Stimulated activated naive CD4-positive, alpha-beta T cell (primary cell): ENCODE results near the gene CATSPER3.
A peak's percentile ranks its signal among the peaks of the same experiment; 100 is the strongest.

Source experiments
- DNase-seq, 6 experiments: peaks; one replicate each; lab custom pipeline; 2025; lab: John Stamatoyannopoulos, UW

The CATSPER3 gene

GRCh38 chr5:135030123-135030955 lies 62.6 kb downstream of the CATSPER3 start:
- DNase-seq: no peak

GRCh38 chr5:135030956-135031812 lies 63.5 kb downstream of the CATSPER3 start:
- peak in 1 of 6 experiments; percentile 24 for DNase-seq

DNA sequence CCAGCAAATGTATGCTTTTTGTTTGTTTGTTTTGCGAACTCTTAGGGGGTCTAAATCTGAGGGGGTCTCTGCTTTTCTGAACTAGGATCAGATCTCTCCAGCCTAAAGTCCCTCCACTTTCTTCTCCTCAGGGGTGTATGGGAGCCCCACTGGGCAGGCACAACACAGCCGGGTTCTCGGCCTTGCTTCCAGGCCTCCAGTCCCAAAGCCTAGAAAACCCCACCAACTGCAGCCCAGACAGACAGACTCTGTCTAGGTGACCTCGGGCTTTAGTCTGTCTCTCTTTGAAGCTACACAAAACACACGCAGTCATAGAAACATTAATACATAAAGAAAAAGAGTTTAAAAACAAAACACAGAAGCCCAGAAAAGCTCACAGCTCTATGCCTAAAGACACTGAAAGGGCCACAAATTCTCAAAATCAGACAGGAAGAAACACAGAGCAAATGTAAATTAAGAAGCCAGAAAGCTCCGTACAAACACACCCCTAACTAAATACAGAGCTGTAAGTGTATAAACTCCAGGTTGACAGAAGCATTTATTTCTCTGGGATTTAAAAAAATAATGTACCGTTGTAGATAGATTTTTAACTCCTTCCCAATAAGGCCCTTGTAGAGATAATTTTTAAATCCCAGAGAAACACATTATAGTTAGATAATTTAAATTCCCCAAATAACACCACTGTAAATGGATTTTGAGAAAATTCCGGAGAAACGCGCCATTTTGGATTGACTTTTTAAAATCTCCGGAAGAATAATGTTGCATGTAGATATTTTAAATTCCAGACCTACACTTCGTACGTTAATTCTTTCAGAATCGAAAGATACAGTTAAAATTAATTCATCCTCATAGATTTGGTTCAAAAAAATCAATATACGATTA lies 64.3 kb downstream of the CATSPER3 start:
- peak in 1 of 6 experiments; percentile 24 for DNase-seq

- peak in 1 of 6 experiments; percentile 14 for DNase-seq
These were observed 64.9 kb downstream of the CATSPER3 start for GRCh38 chr5:135032695-135032998.

GRCh38 chr5:135032999-135033861 lies 65.5 kb downstream of the CATSPER3 start:
- DNase-seq: peak in 2 of 6 experiments; percentile 8 to 49

- DNase-seq: no peak
These were observed 66.2 kb downstream of the CATSPER3 start, which contains the start of gene PITX1 for GRCh38 chr5:135033901-135034235. Gene PITX1 (minus strand): TSS chr5:135034228. CDS start chr5:135033881, 347 bp downstream.

DNA sequence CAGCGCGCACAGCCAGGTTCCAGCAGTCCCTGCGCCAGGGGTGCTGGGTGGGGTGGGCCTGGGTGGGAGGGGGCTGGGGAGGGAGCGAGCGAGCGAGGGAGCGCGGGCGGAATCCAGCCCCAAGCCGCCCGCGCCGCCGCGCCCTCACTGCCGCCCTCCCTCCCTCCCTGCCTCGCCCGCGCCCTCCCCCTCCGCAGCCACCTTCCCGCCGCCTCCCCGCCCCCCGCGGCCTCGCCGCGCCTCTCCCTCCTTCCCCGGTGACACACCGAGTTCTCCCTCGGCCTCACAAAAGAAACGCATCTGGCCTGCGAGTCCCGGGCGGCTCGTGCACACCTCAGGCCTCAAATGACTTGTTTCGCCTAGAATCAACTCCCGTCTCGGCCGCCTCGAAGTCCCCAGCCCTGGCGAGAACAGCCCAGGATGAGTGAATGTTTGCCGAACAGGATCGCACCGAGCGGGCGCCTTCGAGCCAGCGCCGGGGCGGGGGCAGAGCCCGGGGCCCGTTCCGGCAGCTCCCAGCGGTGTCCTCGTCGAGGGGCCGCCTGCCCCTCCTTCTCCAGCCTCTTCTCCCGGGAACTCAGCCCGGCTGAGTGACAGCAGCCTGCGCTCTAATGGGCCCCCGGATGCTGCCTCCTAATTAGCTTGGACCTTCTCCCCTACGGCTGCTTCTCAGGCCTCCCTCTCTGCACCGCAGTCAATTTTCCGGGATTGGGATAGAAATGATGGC lies 66.7 kb downstream of the CATSPER3 start:
- DNase-seq: peak in 3 of 6 experiments; percentile 2 to 25 (median 10)

DNA sequence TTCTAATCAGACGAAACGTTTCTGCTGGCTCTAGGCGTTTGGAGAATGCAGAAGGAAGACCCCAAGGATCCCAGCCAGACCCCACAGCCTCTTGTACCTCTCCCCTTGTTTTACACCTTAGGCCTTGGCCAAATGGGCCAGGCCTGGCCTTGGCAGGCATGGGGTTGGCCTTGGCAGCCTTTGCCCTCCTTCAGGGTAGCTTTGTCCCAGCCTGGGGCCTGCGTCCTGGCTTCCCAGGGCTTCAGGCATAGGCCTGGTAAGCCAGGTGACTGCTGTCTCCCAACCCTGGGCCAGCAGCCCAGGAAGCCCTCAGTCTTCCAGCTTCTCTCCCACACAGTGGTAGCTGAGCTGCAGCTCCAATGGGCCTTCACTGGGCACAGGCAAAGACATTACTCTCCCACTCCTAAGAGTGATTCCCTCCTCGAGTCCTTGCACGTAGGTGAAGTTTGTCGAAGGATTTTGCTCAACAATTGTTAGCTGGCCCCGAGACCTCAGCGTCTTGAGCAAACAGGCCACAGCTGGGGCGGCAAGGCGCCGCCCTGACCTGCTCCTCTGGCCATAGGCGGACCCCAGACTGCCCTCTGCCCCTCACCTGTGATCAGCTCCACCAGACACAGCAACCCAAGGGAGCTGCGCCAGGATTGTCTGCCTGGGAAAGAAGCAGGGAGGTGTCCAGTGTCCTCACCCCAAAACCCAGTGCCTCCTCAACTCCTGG lies 67.4 kb downstream of the CATSPER3 start:
- peak in 1 of 6 experiments; percentile 25 for DNase-seq

- DNase-seq: no peak
These were observed 67.9 kb downstream of the CATSPER3 start for GRCh38 chr5:135035678-135036030.

- DNase-seq: peak in 1 of 6 experiments; percentile 1
These were observed 68.7 kb downstream of the CATSPER3 start for GRCh38 chr5:135036405-135036804.

GRCh38 chr5:135037519-135038204 lies 70.0 kb downstream of the CATSPER3 start:
- peak in 1 of 6 experiments; percentile 4 for DNase-seq

GRCh38 chr5:135038205-135038812 lies 70.6 kb downstream of the CATSPER3 start:
- DNase-seq: no peak

GRCh38 chr5:135038813-135039270 lies 71.1 kb downstream of the CATSPER3 start:
- no peak for DNase-seq

DNA sequence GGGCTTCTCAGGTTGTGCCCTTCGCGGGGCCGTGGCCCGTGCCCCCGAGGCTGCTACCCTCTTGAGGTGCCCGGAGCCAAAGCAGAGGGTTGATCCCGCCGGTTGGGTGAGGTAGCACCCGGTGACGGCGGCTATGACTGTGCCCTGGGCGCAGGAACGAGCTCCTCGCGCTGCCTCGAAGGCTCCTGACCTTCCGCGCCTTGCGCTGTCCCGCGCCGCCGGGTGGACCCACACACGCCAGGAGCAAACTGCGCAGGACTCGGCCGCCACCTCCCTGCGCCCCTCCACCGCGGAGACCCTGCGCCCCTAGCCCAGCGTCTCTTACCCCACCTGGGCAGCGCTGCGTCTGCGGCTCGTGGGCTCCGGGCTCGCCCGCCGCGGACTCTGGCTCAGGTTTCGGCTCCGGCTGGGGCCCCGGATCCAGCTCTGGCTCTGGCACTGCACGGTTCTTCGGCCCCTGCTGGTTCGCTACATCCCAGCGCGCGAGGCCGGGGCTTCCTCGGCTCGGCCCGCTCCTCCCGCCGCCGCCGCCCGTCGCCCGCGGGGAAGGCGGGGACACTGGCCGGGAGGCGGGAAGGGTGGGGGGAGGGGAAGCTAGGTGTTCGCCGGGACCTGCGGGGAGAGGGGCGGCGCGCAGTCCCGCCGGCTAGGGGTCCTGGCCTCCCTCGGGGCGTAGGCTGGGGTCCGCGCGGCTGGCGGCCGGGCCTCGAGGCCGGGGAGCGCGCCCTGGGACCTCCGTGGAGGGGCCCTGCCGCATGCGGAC lies 71.7 kb downstream of the CATSPER3 start:
- peak in 1 of 6 experiments; percentile 15 for DNase-seq

GRCh38 chr5:135040034-135040332 lies 72.3 kb downstream of the CATSPER3 start:
- peak in 1 of 6 experiments; percentile 1 for DNase-seq

- peak in 1 of 6 experiments; percentile 7 for DNase-seq
These were observed 72.8 kb downstream of the CATSPER3 start for GRCh38 chr5:135040333-135041144.

- DNase-seq: no peak
These were observed 73.5 kb downstream of the CATSPER3 start for GRCh38 chr5:135041145-135041587.
